ENCODE results near the gene KRT23.

Gene KRT23

DNA sequence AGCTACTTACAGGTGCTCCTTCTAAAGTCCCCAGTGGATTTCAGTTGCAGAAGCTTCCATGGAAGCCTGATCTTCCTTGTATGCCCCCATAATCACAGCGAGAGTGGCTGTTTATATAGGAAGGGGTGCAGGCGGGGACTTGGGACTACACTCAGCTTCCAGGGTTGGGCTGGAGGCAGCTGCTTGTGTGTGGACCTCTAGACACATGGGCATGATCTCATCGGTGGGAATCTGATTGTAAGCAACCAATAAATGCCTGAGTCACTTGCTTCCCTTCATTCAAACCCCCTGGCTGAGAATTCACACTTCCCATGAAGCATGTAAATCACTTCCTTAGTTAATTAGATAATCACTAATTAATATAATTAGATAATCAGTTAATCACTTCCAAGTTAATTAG, 51.4 kb downstream of the KRT23 start:
- H3K27ac Mint-ChIP-seq = no peak overlapping the region
- no peaks in the 10 kb centered on the region for H3K36me3 Mint-ChIP-seq
- DNase-seq = no peak
- H3K4me3 Mint-ChIP-seq = no peak overlapping the region
- H3K4me1 Mint-ChIP-seq = no peaks in the 10 kb centered on the region
- CTCF ChIA-PET = no interaction called here
- peaks cover 32% of the 10 kb centered on the region for H3K27me3 Mint-ChIP-seq
- no peaks in the 10 kb centered on the region for H3K9me3 Mint-ChIP-seq

GRCh38 chr17:40884708-40885512, 52.5 kb downstream of the KRT23 start, which contains the start of gene KRT20:
KRT20 (minus strand) TSS chr17:40885242; CDS start chr17:40885185, 57 bp downstream.
- Mint-ChIP-seq H3K4me3 (no peak within 1 kb of the TSS), H3K9me3 (no peaks in the 10 kb centered on the region), H3K27me3 (peaks cover 32% of the 10 kb centered on the region), H3K36me3 (no peaks in the 10 kb centered on the region), H3K4me1 (no peaks in the 10 kb centered on the region), H3K27ac (no peak within 1 kb of the TSS)
- CTCF ChIA-PET = interaction anchor here (1.1 kb wide), 1 partner anchor 778 kb away, joined by 3 read pairs; no protein-coding TSS in a partner anchor
- no peak for DNase-seq

GRCh38 chr17:40883626-40884334, 53.7 kb downstream of the KRT23 start:
- CTCF ChIA-PET = no interaction called here
- Mint-ChIP-seq H3K9me3 (no peaks in the 10 kb centered on the region), H3K27ac (no peak overlapping the region), H3K36me3 (no peaks in the 10 kb centered on the region), H3K4me3 (no peak overlapping the region), H3K27me3 (peaks cover 29% of the 10 kb centered on the region), H3K4me1 (no peaks in the 10 kb centered on the region)
- no peak for DNase-seq

DNA sequence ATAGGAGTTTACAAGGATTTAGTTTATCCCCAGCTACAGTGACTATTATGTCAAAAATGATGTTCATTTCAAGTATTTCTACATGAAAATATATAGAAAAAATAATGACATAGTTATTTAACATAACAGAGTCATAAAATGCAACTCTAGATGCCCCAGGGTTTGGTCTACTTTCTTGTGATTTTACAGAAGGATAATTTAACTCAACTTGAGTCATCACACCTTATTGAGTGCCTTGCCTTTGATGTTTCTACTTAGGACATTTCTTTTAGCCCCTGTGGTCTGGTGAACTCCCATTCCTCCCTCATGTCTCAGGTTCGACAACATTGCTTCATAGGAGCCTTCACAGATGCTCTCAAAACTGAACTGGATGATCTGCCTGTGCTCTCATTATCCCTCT, 54.4 kb downstream of the KRT23 start:
- H3K27ac Mint-ChIP-seq = no peak overlapping the region
- no peaks in the 10 kb centered on the region for H3K9me3 Mint-ChIP-seq
- CTCF ChIA-PET = no interaction called here
- no peak for DNase-seq
- no peak overlapping the region for H3K4me3 Mint-ChIP-seq
- no peaks in the 10 kb centered on the region for H3K36me3 Mint-ChIP-seq
- no peaks in the 10 kb centered on the region for H3K4me1 Mint-ChIP-seq
- H3K27me3 Mint-ChIP-seq = peaks cover 25% of the 10 kb centered on the region

DNA sequence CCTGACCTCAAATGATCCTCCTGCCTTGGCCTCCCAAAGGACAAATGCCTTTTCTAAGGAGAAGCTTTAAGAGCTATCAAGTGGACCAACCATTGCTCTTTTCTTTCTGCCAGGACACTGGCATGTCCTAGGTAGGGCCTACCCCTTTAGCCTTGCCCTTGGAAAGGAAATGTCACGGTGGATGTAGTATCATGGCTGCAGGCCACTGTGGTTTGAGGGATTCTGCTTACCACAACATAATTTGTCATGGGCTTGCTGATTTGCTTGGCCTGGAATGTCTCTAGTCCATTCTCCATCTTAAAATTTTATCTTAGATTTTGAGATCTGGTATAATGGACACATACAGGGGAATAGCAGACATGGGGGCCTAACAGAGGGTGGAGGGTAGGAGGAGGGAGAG, 58.4 kb downstream of the KRT23 start:
- Mint-ChIP-seq H3K9me3 (no peaks in the 10 kb centered on the region), H3K27ac (no peak overlapping the region), H3K27me3 (peaks cover 15% of the 10 kb centered on the region), H3K36me3 (no peaks in the 10 kb centered on the region), H3K4me3 (no peak overlapping the region), H3K4me1 (no peaks in the 10 kb centered on the region)
- no peak for DNase-seq
- CTCF ChIA-PET = no interaction called here

GRCh38 chr17:40878044-40878443, 59.4 kb downstream of the KRT23 start:
- no peak overlapping the region for H3K4me3 Mint-ChIP-seq
- H3K36me3 Mint-ChIP-seq = no peaks in the 10 kb centered on the region
- CTCF ChIA-PET = no interaction called here
- peaks cover 9% of the 10 kb centered on the region for H3K27me3 Mint-ChIP-seq
- DNase-seq = no peak
- H3K4me1 Mint-ChIP-seq = no peaks in the 10 kb centered on the region
- H3K27ac Mint-ChIP-seq = no peak overlapping the region
- no peaks in the 10 kb centered on the region for H3K9me3 Mint-ChIP-seq

DNA sequence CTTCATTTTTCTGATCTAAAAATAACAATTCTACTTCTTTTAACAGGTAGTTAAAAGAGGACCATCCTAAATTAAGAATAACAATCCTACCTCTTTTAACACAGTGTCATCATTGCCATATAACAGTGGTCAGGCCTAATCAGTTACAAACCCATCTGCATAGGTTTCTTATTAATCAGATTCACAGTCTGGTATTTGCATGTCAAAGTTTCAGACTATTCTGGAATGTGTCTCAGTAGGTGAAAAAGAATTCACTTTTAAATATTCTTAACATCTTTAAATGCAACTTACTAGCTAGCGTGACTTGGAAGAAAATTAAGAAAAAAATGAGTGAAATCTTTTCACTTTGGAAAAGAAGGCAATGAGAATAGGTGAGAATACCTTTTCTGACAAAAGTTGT, 63.6 kb downstream of the KRT23 start:
- H3K9me3 Mint-ChIP-seq = no peaks in the 10 kb centered on the region
- H3K27ac Mint-ChIP-seq = no peak overlapping the region
- no peaks in the 10 kb centered on the region for H3K4me1 Mint-ChIP-seq
- peaks cover 22% of the 10 kb centered on the region for H3K27me3 Mint-ChIP-seq
- H3K36me3 Mint-ChIP-seq = no peaks in the 10 kb centered on the region
- CTCF ChIA-PET = no interaction called here
- no peak overlapping the region for H3K4me3 Mint-ChIP-seq
- DNase-seq = no peak

DNA sequence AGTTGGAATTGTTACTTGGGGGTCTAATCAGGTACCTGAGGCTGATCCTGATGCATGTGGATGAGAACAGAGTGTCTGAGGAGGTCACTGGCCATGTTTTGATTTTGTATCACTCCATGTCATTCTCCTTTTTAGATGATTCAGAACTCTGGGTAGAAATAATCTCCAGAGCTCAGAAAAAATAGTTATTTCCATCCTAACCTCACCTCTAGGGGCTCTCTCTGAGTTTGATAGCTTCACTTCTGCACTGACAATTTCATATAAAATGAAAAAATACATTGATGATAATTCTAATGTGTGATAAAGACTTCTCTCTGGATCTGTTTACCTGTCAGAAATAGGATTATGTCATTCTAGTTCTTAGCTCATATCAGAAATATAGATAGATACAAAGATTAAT, 64.2 kb downstream of the KRT23 start:
- no peaks in the 10 kb centered on the region for H3K9me3 Mint-ChIP-seq
- H3K4me3 Mint-ChIP-seq = no peak overlapping the region
- no peak overlapping the region for H3K27ac Mint-ChIP-seq
- CTCF ChIA-PET = no interaction called here
- DNase-seq = no peak
- H3K27me3 Mint-ChIP-seq = peaks cover 22% of the 10 kb centered on the region
- no peaks in the 10 kb centered on the region for H3K36me3 Mint-ChIP-seq
- H3K4me1 Mint-ChIP-seq = no peaks in the 10 kb centered on the region

Measured in activated naive CD4-positive, alpha-beta T cell treated with anti-CD3 and anti-CD28 coated beads, Interleukin-2, amount 10 ng/mL, durations not matched to agents 7 days and 5 days (primary cell).